K562 (cell line): ENCODE measurements around the gene EXOSC2. TPM values are rescaled to one million over a fixed set of nuclear protein-coding genes. Genes with fewer than 3 reads are reported as not detected.

Experiments used
- CCNT2 ChIP-seq: IDR thresholded peaks from 2 replicates; pipeline ENCODE4 v1.6.1; 2011; ENCODE audit warnings: borderline replicate concordance, low read depth, mild to moderate bottlenecking, moderate library complexity, mixed read lengths, low read length; ENCODE audit not compliant: insufficient read length; ENCODE audit errors: extremely low read depth
- EGR1 ChIP-seq: fragments of 450-650 bp; conservative IDR thresholded peaks from 2 replicates; pipeline ENCODE4 v1.6.1; 2017; ENCODE audit warnings: mild to moderate bottlenecking
- EP300 ChIP-seq: IDR thresholded peaks from 2 replicates; pipeline ENCODE4 v1.6.1; 2012; ENCODE audit warnings: low read length, improper control_type of control experiment
- FIP1L1 ChIP-seq: fragments of 200-400 bp; formaldehyde crosslinking; IDR thresholded peaks from 2 replicates; pipeline ENCODE4 v1.6.1; 2018; ENCODE audit warnings: mild to moderate bottlenecking, low read depth, low read length; ENCODE audit not compliant: poor library complexity, severe bottlenecking
- KDM1A ChIP-seq, 2 experiments: fragments of 450-650 bp; IDR thresholded peaks; 2 replicates each; pipeline ENCODE4 v1.6.1; 2016; ENCODE audit warnings: mild to moderate bottlenecking in 2 of 2
- MAZ ChIP-seq, 2 experiments: fragments of 450-650 bp in 1 of 2; sonication (generic) in 1 of 2; formaldehyde crosslinking; IDR thresholded peaks in 1 of 2; conservative IDR thresholded peaks in 1 of 2; 2 replicates each; pipeline versions ENCODE4 v1.4.0 to v1.5.0; 2020; ENCODE audit warnings: mild to moderate bottlenecking in 1 of 2, missing genetic modification reagents in 1 of 2
- PHF8 ChIP-seq: fragments of 200-600 bp; sonication (generic); IDR thresholded peaks from 2 replicates; pipeline ENCODE4 v1.6.1; 2012; ENCODE audit warnings: mixed run types, mild to moderate bottlenecking, inconsistent platforms, low read length, moderate library complexity, borderline replicate concordance
- RBFOX2 ChIP-seq: fragments of 200-400 bp; formaldehyde crosslinking; IDR thresholded peaks from 2 replicates; pipeline ENCODE4 v1.6.1; 2017; ENCODE audit warnings: low read depth, mild to moderate bottlenecking, low read length, moderate library complexity
- TEAD2 ChIP-seq: fragments of 450-650 bp; IDR thresholded peaks from 2 replicates; pipeline ENCODE4 v1.6.1; 2016; ENCODE audit warnings: missing genetic modification characterization, control low read depth, missing compliant biosample characterization
- ZNF224 ChIP-seq: sonication (generic); formaldehyde crosslinking; IDR thresholded peaks from 2 replicates; pipeline ENCODE4 v1.8.0; 2022; ENCODE audit warnings: mild to moderate bottlenecking, missing genetic modification reagents
- polyA plus RNA-seq, 8 experiments: library from polyadenylated mRNA; depleted of rRNA in 4 of 8; stranded (reverse) in 5 of 8; unstranded in 3 of 8; fragments of >200 nt; fragmentation: Nextera tagmentation in 2 of 8; fragmentation: Illumina TruSeq in 1 of 8; extraction: Ambion mirVana in 2 of 8; extraction: Trizol in 1 of 8; gene quantifications; 2 replicates each; pipeline versions ENCODE4 v1.2.1 to v1.2.3, GENCODE V29; 2011 to 2014; ENCODE audit warnings: inconsistent platforms in 1 of 8, missing spikeins in 1 of 8
- total RNA-seq, 7 experiments: library from RNA; depleted of rRNA in 6 of 7; stranded (reverse); fragments of >200 nt in 6 of 7; fragmentation: Illumina TruSeq in 2 of 7; extraction: Trizol in 2 of 7; gene quantifications; 2 replicates each; pipeline versions ENCODE4 v1.2.1 to v1.2.3, GENCODE V29; 2011 to 2021; ENCODE audit warnings: low replicate concordance in 1 of 7
- TF ChIP-seq, protein P1 (sequence below), 2 experiments: fragments of 450-650 bp in 1 of 2; sonication (generic) in 1 of 2; formaldehyde crosslinking; conservative IDR thresholded peaks; 2 replicates each; pipeline versions ENCODE4 v1.4.0 to v1.8.1; 2020 to 2022; ENCODE audit warnings: mild to moderate bottlenecking in 1 of 2, missing genetic modification reagents in 1 of 2
- TF ChIP-seq, protein P2 (sequence below): sonication (generic); formaldehyde crosslinking; IDR thresholded peaks from 2 replicates; pipeline ENCODE4 v1.8.0; 2023; ENCODE audit warnings: mild to moderate bottlenecking, missing genetic modification reagents
- TF ChIP-seq, protein P3 (sequence below): sonication (generic); formaldehyde crosslinking; IDR thresholded peaks from 2 replicates; pipeline ENCODE4 v1.8.0; 2022; ENCODE audit warnings: mild to moderate bottlenecking, missing genetic modification reagents
- TF ChIP-seq, protein P4 (sequence below): fragments of 450-650 bp; IDR thresholded peaks from 2 replicates; pipeline ENCODE4 v1.6.1; 2016; ENCODE audit warnings: borderline replicate concordance
- TF ChIP-seq, protein P5 (sequence below): sonication (generic); formaldehyde crosslinking; IDR thresholded peaks from 2 replicates; pipeline ENCODE4 v1.9.0; 2022; ENCODE audit warnings: mild to moderate bottlenecking, missing genetic modification reagents
- TF ChIP-seq, protein P6 (sequence below), 2 experiments: IDR thresholded peaks; 2 replicates each; pipeline ENCODE4 v1.6.1; 2011; ENCODE audit warnings: borderline replicate concordance in 1 of 2, control low read depth in 1 of 2, low read depth in 1 of 2, low read length in 1 of 2, mild to moderate bottlenecking in 1 of 2, mixed read lengths in 1 of 2, moderate library complexity in 1 of 2; ENCODE audit not compliant: insufficient read depth in 1 of 2, insufficient read length in 1 of 2, poor library complexity in 1 of 2, severe bottlenecking in 1 of 2; ENCODE audit errors: extremely low read depth in 1 of 2

Gene EXOSC2
- total and polyA plus RNA-seq, 9 of the 15 experiments (the other 6 are each of a cell fraction or from before 2014, with no cell fraction given): 46.0 to 101 (median 77.6) TPM

DNA sequence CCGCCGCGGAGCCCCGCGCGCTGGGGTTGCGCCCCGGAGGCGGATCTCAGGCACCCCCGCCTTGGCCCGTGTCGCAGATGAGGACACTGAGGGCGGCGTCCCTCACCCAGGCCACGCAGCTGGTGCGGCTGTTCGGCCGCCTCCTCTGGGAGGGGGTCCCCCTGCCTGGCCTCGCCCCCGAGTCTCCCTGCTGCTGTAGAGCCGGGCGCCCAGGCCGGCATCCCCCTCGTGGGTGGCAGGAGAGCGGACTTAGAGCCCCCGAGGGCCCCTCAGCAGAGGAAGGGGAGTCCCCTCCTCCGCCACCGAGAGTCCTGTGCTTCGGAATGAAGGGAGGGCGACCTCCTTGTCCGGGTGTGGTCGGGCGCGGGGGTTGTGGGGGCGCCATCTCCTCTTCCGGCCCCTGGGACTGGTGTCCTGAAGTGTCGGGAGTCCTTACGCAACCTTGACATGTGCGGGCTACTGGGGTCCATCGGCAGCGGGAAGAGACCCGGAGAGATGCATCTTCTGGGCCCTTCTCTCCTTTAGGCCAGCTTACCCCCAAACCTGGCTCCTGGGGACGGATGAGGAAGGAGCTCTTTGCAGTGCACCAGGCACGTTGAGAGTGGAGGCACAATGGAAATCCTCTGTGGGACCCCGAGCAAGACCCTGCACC is 11.7 kb upstream of the EXOSC2 start (continued):
- TF ChIP-seq, protein P1, sequence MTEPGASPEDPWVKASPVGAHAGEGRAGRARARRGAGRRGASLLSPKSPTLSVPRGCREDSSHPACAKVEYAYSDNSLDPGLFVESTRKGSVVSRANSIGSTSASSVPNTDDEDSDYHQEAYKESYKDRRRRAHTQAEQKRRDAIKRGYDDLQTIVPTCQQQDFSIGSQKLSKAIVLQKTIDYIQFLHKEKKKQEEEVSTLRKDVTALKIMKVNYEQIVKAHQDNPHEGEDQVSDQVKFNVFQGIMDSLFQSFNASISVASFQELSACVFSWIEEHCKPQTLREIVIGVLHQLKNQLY (CRISPR knock-in tag; conservative IDR thresholded peaks at IDR 0.05): no peak
- TF ChIP-seq EGR1: 0 out of 2 replicates have a peak, but pooled peaks have one; percentile 21
- TF ChIP-seq, protein P2, sequence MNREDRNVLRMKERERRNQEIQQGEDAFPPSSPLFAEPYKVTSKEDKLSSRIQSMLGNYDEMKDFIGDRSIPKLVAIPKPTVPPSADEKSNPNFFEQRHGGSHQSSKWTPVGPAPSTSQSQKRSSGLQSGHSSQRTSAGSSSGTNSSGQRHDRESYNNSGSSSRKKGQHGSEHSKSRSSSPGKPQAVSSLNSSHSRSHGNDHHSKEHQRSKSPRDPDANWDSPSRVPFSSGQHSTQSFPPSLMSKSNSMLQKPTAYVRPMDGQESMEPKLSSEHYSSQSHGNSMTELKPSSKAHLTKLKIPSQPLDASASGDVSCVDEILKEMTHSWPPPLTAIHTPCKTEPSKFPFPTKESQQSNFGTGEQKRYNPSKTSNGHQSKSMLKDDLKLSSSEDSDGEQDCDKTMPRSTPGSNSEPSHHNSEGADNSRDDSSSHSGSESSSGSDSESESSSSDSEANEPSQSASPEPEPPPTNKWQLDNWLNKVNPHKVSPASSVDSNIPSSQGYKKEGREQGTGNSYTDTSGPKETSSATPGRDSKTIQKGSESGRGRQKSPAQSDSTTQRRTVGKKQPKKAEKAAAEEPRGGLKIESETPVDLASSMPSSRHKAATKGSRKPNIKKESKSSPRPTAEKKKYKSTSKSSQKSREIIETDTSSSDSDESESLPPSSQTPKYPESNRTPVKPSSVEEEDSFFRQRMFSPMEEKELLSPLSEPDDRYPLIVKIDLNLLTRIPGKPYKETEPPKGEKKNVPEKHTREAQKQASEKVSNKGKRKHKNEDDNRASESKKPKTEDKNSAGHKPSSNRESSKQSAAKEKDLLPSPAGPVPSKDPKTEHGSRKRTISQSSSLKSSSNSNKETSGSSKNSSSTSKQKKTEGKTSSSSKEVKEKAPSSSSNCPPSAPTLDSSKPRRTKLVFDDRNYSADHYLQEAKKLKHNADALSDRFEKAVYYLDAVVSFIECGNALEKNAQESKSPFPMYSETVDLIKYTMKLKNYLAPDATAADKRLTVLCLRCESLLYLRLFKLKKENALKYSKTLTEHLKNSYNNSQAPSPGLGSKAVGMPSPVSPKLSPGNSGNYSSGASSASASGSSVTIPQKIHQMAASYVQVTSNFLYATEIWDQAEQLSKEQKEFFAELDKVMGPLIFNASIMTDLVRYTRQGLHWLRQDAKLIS (CRISPR knock-in tag): 0 out of 2 replicates have a peak, but pooled peaks have one; percentile 29
- TF ChIP-seq, protein P3, sequence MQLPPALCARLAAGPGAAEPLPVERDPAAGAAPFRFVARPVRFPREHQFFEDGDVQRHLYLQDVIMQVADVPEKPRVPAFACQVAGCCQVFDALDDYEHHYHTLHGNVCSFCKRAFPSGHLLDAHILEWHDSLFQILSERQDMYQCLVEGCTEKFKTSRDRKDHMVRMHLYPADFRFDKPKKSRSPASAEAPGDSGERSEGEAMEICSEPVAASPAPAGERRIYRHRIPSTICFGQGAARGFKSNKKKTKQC (CRISPR knock-in tag): peak; percentile 61; the same call in 1 of the 2 replicates
- TF ChIP-seq, protein P4, sequence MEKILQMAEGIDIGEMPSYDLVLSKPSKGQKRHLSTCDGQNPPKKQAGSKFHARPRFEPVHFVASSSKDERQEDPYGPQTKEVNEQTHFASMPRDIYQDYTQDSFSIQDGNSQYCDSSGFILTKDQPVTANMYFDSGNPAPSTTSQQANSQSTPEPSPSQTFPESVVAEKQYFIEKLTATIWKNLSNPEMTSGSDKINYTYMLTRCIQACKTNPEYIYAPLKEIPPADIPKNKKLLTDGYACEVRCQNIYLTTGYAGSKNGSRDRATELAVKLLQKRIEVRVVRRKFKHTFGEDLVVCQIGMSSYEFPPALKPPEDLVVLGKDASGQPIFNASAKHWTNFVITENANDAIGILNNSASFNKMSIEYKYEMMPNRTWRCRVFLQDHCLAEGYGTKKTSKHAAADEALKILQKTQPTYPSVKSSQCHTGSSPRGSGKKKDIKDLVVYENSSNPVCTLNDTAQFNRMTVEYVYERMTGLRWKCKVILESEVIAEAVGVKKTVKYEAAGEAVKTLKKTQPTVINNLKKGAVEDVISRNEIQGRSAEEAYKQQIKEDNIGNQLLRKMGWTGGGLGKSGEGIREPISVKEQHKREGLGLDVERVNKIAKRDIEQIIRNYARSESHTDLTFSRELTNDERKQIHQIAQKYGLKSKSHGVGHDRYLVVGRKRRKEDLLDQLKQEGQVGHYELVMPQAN: peak; percentile 24; the same call in 1 of the 2 replicates
- 0 out of 4 replicates have a peak, but pooled peaks have one; percentile 8 to 22 for TF ChIP-seq MAZ (CRISPR knock-in tag; conservative IDR thresholded peaks at IDR 0.05 in 1 of 2, IDR thresholded peaks at IDR 0.05 in 1 of 2)
- TF ChIP-seq EP300: no peak
- TF ChIP-seq, protein P5, sequence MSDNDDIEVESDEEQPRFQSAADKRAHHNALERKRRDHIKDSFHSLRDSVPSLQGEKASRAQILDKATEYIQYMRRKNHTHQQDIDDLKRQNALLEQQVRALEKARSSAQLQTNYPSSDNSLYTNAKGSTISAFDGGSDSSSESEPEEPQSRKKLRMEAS (CRISPR knock-in tag): peak; percentile 68; the same call in 1 of the 2 replicates
- peak; percentile 32; the same call in 1 of the 2 replicates for TF ChIP-seq PHF8
- peak; percentile 14 for TF ChIP-seq FIP1L1
- TF ChIP-seq, protein P6, sequence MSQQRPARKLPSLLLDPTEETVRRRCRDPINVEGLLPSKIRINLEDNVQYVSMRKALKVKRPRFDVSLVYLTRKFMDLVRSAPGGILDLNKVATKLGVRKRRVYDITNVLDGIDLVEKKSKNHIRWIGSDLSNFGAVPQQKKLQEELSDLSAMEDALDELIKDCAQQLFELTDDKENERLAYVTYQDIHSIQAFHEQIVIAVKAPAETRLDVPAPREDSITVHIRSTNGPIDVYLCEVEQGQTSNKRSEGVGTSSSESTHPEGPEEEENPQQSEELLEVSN (IDR thresholded peaks at IDR 0.05; ENCODE audit: borderline replicate concordance in 1 of 2, extremely low read depth in 1 of 2, insufficient read depth in 1 of 2, insufficient read length in 1 of 2, low read depth in 1 of 2, low read length in 1 of 2, poor library complexity in 1 of 2, severe bottlenecking in 1 of 2): peak in 1 of 2 experiments; percentile 43
- no peak for TF ChIP-seq ZNF224 (CRISPR knock-in tag)
- TF ChIP-seq RBFOX2: peak; percentile 60
- peak; percentile 14 for TF ChIP-seq CCNT2
- 0 out of 4 replicates have a peak, but pooled peaks of 1 of the 2 experiments have one; percentile 26 for TF ChIP-seq KDM1A (IDR thresholded peaks at IDR 0.05)
- no peak for TF ChIP-seq TEAD2
